Mesenchymal stem cell (in vitro differentiated cells and primary cell): ENCODE data around the gene CAPN2.

ENCODE experiments used
- DNase-seq: peaks from one replicate; pipeline ENCODE4 v3.0.0-alpha.2; 2013
- H2AFZ ChIP-seq: one replicate; pipeline ENCODE4 v1.6.1; 2013; ENCODE audit warnings: low read depth, mild to moderate bottlenecking, control low read depth, inconsistent platforms, low read length, moderate library complexity
- H2AK5ac ChIP-seq: 2 replicates; pipeline ENCODE4 v1.6.1; 2013; ENCODE audit warnings: low read length, moderate library complexity, mild to moderate bottlenecking, inconsistent platforms; ENCODE audit not compliant: severe bottlenecking
- H2BK120ac ChIP-seq: one replicate; pipeline ENCODE4 v1.6.1; 2013; ENCODE audit warnings: low read depth, mild to moderate bottlenecking, inconsistent platforms, low read length, moderate library complexity
- H2BK12ac ChIP-seq, 2 experiments: one replicate each; pipeline ENCODE4 v1.6.1; 2013; ENCODE audit warnings: inconsistent platforms in 2 of 2, low read length in 2 of 2, mild to moderate bottlenecking in 2 of 2, moderate library complexity in 2 of 2, control low read depth in 1 of 2
- H2BK15ac ChIP-seq: one replicate; pipeline ENCODE4 v1.6.1; 2013; ENCODE audit warnings: mild to moderate bottlenecking, low read depth, inconsistent platforms; ENCODE audit not compliant: poor library complexity, severe bottlenecking
- H2BK5ac ChIP-seq: 2 replicates; pipeline ENCODE4 v1.6.1; 2013; ENCODE audit warnings: low read depth, mild to moderate bottlenecking, low read length, control low read depth, inconsistent platforms; ENCODE audit not compliant: poor library complexity, severe bottlenecking
- H3K14ac ChIP-seq, 2 experiments: one replicate each; pipeline ENCODE4 v1.6.1; 2013; ENCODE audit warnings: inconsistent platforms in 2 of 2, low read length in 2 of 2, control low read depth in 1 of 2, mild to moderate bottlenecking in 1 of 2, moderate library complexity in 1 of 2
- H3K18ac ChIP-seq, 2 experiments: one replicate each; pipeline ENCODE4 v1.6.1; 2013; ENCODE audit warnings: inconsistent platforms in 2 of 2, low read length in 2 of 2, control low read depth in 1 of 2, low read depth in 1 of 2, mild to moderate bottlenecking in 1 of 2
- H3K23ac ChIP-seq, 2 experiments: one replicate each; pipeline ENCODE4 v1.6.1; 2013; ENCODE audit warnings: inconsistent platforms in 2 of 2, low read length in 2 of 2, mild to moderate bottlenecking in 2 of 2, moderate library complexity in 2 of 2, control low read depth in 1 of 2
- H3K27ac ChIP-seq: 2 replicates; pipeline ENCODE4 v1.5.1; 2013; ENCODE audit warnings: mild to moderate bottlenecking, moderate library complexity, low read length, control low read depth, inconsistent platforms; ENCODE audit not compliant: poor library complexity, severe bottlenecking
- H3K27me3 ChIP-seq, 2 experiments: 2 replicates each; pipeline versions ENCODE4 v1.6.1 to v1.7.0; 2013; ENCODE audit warnings: low read length in 2 of 2, mild to moderate bottlenecking in 2 of 2, moderate library complexity in 2 of 2, control low read depth in 1 of 2, inconsistent platforms in 1 of 2; ENCODE audit not compliant: control insufficient read depth in 1 of 2, insufficient read depth in 1 of 2
- H3K36me3 ChIP-seq, 2 experiments: 2 replicates each; pipeline versions ENCODE4 v1.6.1 to v1.7.0; 2013; ENCODE audit warnings: low read length in 2 of 2, control low read depth in 1 of 2, inconsistent platforms in 1 of 2, low read depth in 1 of 2, mild to moderate bottlenecking in 1 of 2; ENCODE audit not compliant: insufficient read depth in 2 of 2, control insufficient read depth in 1 of 2
- H3K4ac ChIP-seq, 2 experiments: one replicate each; pipeline ENCODE4 v1.6.1; 2013; ENCODE audit warnings: inconsistent platforms in 2 of 2, low read length in 2 of 2, mild to moderate bottlenecking in 2 of 2, moderate library complexity in 2 of 2, control low read depth in 1 of 2, low read depth in 1 of 2
- H3K4me1 ChIP-seq: 2 replicates; pipeline ENCODE4 v1.6.1; 2013; ENCODE audit warnings: low read depth, low read length, control low read depth; ENCODE audit not compliant: control insufficient read depth, insufficient read depth
- H3K4me2 ChIP-seq: 2 replicates; pipeline ENCODE4 v1.6.1; 2013; ENCODE audit warnings: low read length, mild to moderate bottlenecking, inconsistent platforms; ENCODE audit not compliant: poor library complexity, severe bottlenecking
- H3K4me3 ChIP-seq, 2 experiments: 2 replicates each; pipeline versions ENCODE4 v1.5.1 to v1.7.0; 2013; ENCODE audit warnings: low read length in 2 of 2, mild to moderate bottlenecking in 2 of 2, control low read depth in 1 of 2, low read depth in 1 of 2; ENCODE audit not compliant: insufficient read depth in 1 of 2
- H3K79me1 ChIP-seq: replicated peaks from 2 replicates; pipeline ENCODE4 v1.6.1; 2013; ENCODE audit warnings: mild to moderate bottlenecking, control low read depth, low read length, inconsistent platforms; ENCODE audit not compliant: poor library complexity, severe bottlenecking
- H3K9ac ChIP-seq: 2 replicates; pipeline ENCODE4 v1.7.0; 2013; ENCODE audit warnings: mild to moderate bottlenecking, low read length, moderate library complexity
- H3K9me3 ChIP-seq: 2 replicates; pipeline ENCODE4 v1.7.0; 2013; ENCODE audit warnings: mild to moderate bottlenecking, low read length; ENCODE audit not compliant: control insufficient read depth
- H4K8ac ChIP-seq: one replicate; pipeline ENCODE4 v1.6.1; 2013; ENCODE audit warnings: inconsistent platforms, mild to moderate bottlenecking, low read length, moderate library complexity
- H4K91ac ChIP-seq: one replicate; pipeline ENCODE4 v1.6.1; 2013; ENCODE audit warnings: mild to moderate bottlenecking, low read length, inconsistent platforms
- WGBS: methylation state at CpG from one replicate; pipeline ENCODE4 v1.1.7; 2013; ENCODE audit warnings: mixed read lengths; 5-methylcytosine and 5-hydroxymethylcytosine counted together

Gene CAPN2

DNA sequence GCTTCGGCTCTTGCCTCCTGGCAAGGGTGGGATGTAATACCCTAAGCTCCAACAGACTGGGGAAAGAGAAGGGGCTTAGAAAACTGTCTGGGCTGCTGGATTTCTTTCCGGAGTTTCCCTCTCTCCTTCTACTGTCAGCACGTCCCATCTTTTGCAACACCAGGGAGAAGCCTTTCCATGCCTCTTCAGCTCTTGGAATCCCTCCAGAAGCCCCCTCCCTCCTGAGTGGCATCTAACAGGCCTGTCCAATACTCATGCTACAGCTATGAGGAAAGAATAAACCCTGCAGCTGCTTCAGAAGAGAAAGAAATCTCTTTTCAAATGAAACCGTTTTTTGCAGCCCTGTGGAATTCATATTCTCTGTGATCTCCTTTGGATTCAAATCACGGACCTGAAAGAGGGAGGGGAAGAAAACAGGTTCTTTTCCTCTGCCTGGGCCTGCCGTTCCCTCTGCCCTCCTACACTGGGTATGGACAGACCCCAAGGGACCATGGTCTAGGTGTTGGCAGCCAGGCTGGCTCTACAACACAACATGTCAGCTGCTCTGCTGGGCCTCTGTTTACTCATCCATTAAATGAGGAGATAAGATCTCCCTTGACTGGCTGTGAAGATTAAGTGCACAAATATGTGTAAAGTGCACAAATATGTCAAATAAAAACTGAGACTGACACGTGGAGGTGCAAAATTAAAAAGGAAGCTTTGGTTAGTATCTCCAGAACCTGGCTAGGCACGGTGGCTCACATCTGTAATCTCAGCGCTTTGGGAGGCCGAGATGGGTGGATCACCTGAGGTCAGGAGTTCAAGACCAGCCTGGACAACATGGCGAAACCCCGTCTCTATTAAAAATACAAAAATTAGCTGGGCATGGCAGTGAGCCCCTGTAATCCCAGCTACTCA lies 6.0 kb upstream of the CAPN2 start:
- Histone ChIP-seq H3K4ac (peak overlapping the region; percentile 96), H2BK12ac (peak overlapping the region in 1 of 2 experiments; percentile 88), H3K14ac (peak overlapping the region in 1 of 2 experiments; percentile 38), H3K79me1 (peaks cover 5% of the 10 kb centered on the region), H3K27ac (peak overlapping the region; percentile 100), H3K23ac (no peak overlapping the region), H2BK5ac (peak overlapping the region; percentile 94), H3K27me3 (no peaks in the 10 kb centered on the region), H4K91ac (peak overlapping the region; percentile 85), H3K36me3 (no peaks in the 10 kb centered on the region), H4K8ac (peak overlapping the region; percentile 95), H3K9ac (peak overlapping the region; percentile 83), H3K4me1 (peaks cover 34% of the 10 kb centered on the region), H2AFZ (no peak overlapping the region), H3K9me3 (no peaks in the 10 kb centered on the region), H3K4me2 (peak overlapping the region; percentile 38), H2BK15ac (peak overlapping the region; percentile 90), H2AK5ac (peak overlapping the region; percentile 95), H3K18ac (peak overlapping the region; percentile 75 to 90), H3K4me3 (peak overlapping the region in 1 of 2 experiments; percentile 34), H2BK120ac (peak overlapping the region; percentile 90)
- 21% methylated on average over 12 of the region's 12 CpGs for WGBS
- DNase-seq = peak; percentile 98

DNA sequence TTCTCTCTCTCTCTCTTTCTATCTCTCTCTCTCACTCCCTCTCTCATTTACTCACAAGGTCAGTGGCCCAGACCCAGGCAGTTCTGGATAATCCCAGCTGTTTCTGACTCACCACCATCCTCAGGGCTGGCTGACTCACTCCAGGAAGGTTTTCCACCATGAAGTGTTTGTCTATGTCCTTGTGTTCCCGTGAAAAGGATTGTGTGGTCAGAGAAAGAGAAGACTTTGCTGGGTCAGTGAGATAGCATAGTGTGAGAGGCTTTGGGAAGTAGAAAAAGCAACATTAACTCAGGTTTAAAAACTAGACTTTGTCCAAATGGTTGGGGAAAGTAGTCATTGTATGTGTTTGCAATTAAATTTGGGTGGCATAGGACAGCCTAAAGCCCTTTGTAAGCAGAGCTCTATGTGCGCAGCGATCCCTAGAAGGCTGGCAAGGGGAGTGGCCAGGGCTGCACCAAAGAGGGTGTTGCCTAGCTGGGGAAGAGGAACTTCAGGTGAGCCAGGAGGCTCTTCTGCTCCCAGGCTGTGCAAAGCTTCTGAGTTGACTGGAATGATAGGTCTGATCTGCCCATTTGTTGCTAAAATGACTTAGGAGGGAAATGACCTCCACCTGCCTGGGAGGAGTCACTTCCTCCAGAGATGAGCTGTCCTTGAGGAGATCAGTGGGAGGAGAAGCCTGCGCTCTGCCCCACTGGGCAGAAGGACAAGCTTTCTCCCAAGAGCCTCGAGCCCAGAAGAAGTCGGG lies 4.9 kb upstream of the CAPN2 start:
- peak overlapping the region; percentile 93 to 99 for H3K4ac ChIP-seq
- peaks cover 39% of the 10 kb centered on the region for H3K4me1 ChIP-seq
- peak overlapping the region; percentile 56 for H2BK120ac ChIP-seq
- H2BK5ac ChIP-seq = peak overlapping the region; percentile 96
- peak overlapping the region; percentile 86 for H2BK15ac ChIP-seq
- peak overlapping the region; percentile 82 to 99 for H2BK12ac ChIP-seq
- DNase-seq = peak; percentile 100
- peak overlapping the region; percentile 98 for H4K91ac ChIP-seq
- no peaks in the 10 kb centered on the region for H3K27me3 ChIP-seq
- H3K79me1 ChIP-seq = peaks cover 5% of the 10 kb centered on the region
- H3K36me3 ChIP-seq = no peaks in the 10 kb centered on the region
- H3K9me3 ChIP-seq = no peaks in the 10 kb centered on the region
- no peak overlapping the region for H2AFZ ChIP-seq
- peak overlapping the region; percentile 99 for H2AK5ac ChIP-seq
- peak overlapping the region in 1 of 2 experiments; percentile 72 for H3K23ac ChIP-seq
- peak overlapping the region; percentile 99 for H4K8ac ChIP-seq
- H3K18ac ChIP-seq = peak overlapping the region; percentile 93 to 97
- peak overlapping the region; percentile 100 for H3K27ac ChIP-seq
- H3K9ac ChIP-seq = peak overlapping the region; percentile 83
- WGBS = 10% methylated on average over 6 of the region's 6 CpGs
- peak overlapping the region in 1 of 2 experiments; percentile 50 for H3K4me3 ChIP-seq
- H3K14ac ChIP-seq = peak overlapping the region in 1 of 2 experiments; percentile 92
- H3K4me2 ChIP-seq = peak overlapping the region; percentile 31

DNA sequence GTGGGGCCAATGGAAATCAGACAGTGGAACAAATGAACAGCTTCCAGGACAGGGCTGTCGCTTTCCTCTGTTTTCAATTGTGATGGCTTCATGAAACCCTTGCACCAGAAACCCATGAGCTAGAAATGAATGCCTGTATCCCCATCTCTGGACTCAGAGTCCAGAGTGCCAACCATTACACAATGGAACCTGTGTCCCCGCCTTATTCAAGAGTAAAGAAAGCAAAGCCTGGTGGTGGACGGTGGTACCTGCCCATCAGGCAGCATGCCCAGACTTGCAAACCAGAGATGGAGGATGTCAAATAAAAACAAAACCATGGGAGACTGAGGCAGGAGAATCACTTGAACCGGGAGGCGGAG lies 4.4 kb upstream of the CAPN2 start:
- peak overlapping the region; percentile 64 for H4K91ac ChIP-seq
- H2AK5ac ChIP-seq = peak overlapping the region; percentile 99
- peak overlapping the region in 1 of 2 experiments; percentile 50 for H3K4me3 ChIP-seq
- no peaks in the 10 kb centered on the region for H3K9me3 ChIP-seq
- peak overlapping the region; percentile 99 for H4K8ac ChIP-seq
- peak overlapping the region; percentile 100 for H3K27ac ChIP-seq
- peak overlapping the region; percentile 93 to 97 for H3K18ac ChIP-seq
- H3K36me3 ChIP-seq = no peaks in the 10 kb centered on the region
- H3K4ac ChIP-seq = peak overlapping the region; percentile 15 to 82
- no peak overlapping the region for H3K4me2 ChIP-seq
- peak overlapping the region; percentile 83 for H3K9ac ChIP-seq
- peak overlapping the region; percentile 96 to 99 for H2BK12ac ChIP-seq
- peak overlapping the region in 1 of 2 experiments; percentile 77 for H3K14ac ChIP-seq
- H3K4me1 ChIP-seq = peaks cover 37% of the 10 kb centered on the region
- H3K23ac ChIP-seq = no peak overlapping the region
- H2BK5ac ChIP-seq = peak overlapping the region; percentile 96
- no peaks in the 10 kb centered on the region for H3K27me3 ChIP-seq
- peak overlapping the region; percentile 86 for H2BK15ac ChIP-seq
- peak overlapping the region; percentile 56 for H2BK120ac ChIP-seq
- DNase-seq = no peak
- H3K79me1 ChIP-seq = peaks cover 5% of the 10 kb centered on the region
- 71% methylated on average over 5 of the region's 5 CpGs for WGBS
- no peak overlapping the region for H2AFZ ChIP-seq
